GM12878 (cell line): ENCODE measurements around the gene DCAF17. TPM values are rescaled to one million over a fixed set of nuclear protein-coding genes. Genes with fewer than 3 reads are reported as not detected.

ENCODE experiments used
- ATF2 ChIP-seq: IDR thresholded peaks from 2 replicates; pipeline ENCODE4 v1.6.1; 2012; ENCODE audit warnings: low read length, inconsistent platforms
- CREB1 ChIP-seq: IDR thresholded peaks from 2 replicates; pipeline ENCODE4 v1.6.1; 2012; ENCODE audit warnings: low read depth, mild to moderate bottlenecking, inconsistent platforms
- E4F1 ChIP-seq: fragments of 450-650 bp; IDR thresholded peaks from 2 replicates; pipeline ENCODE4 v1.6.1; 2018; ENCODE audit warnings: borderline replicate concordance, mild to moderate bottlenecking; ENCODE audit not compliant: partially characterized antibody
- EP300 ChIP-seq, 2 experiments: fragments of 150-350 bp in 1 of 2; IDR thresholded peaks; 2 replicates each; pipeline ENCODE4 v1.6.1; 2011 to 2012; ENCODE audit warnings: low read depth in 2 of 2, low read length in 2 of 2, borderline replicate concordance in 1 of 2, improper control_type of control experiment in 1 of 2, inconsistent platforms in 1 of 2; ENCODE audit not compliant: control insufficient read depth in 1 of 2
- IKZF2 ChIP-seq, 2 experiments: fragments of 450-650 bp; IDR thresholded peaks; 2 replicates each; pipeline ENCODE4 v1.6.1; 2017; ENCODE audit warnings: mild to moderate bottlenecking in 2 of 2, moderate library complexity in 2 of 2
- IRF4 ChIP-seq: IDR thresholded peaks from 2 replicates; pipeline ENCODE4 v1.6.1; 2011; ENCODE audit warnings: low read depth, low read length
- KLF5 ChIP-seq: fragments of 450-650 bp; IDR thresholded peaks from 2 replicates; pipeline ENCODE4 v1.6.1; 2014; ENCODE audit warnings: mild to moderate bottlenecking; ENCODE audit not compliant: partially characterized antibody
- MEF2B ChIP-seq: fragments of 450-650 bp; IDR thresholded peaks from 2 replicates; pipeline ENCODE4 v1.6.1; 2018; ENCODE audit warnings: mild to moderate bottlenecking, moderate library complexity; ENCODE audit not compliant: partially characterized antibody, poor library complexity, severe bottlenecking
- MLLT1 ChIP-seq: fragments of 450-650 bp; IDR thresholded peaks from 2 replicates; pipeline ENCODE4 v1.6.1; 2016; ENCODE audit warnings: mild to moderate bottlenecking
- POLR2A ChIP-seq: IDR thresholded peaks from 2 replicates; pipeline ENCODE4 v1.6.1; 2011; ENCODE audit warnings: low read depth, mild to moderate bottlenecking, low read length
- POU2F2 ChIP-seq: IDR thresholded peaks from 3 replicates; pipeline ENCODE4 v1.6.1; 2011; ENCODE audit warnings: low read depth, mild to moderate bottlenecking, low read length, borderline replicate concordance
- TCF12 ChIP-seq: IDR thresholded peaks from 2 replicates; pipeline ENCODE4 v1.6.1; 2011; ENCODE audit warnings: low read depth, mild to moderate bottlenecking, low read length
- TCF3 ChIP-seq: IDR thresholded peaks from 2 replicates; pipeline ENCODE4 v1.6.1; 2012; ENCODE audit warnings: low read depth, mild to moderate bottlenecking, low read length, borderline replicate concordance; ENCODE audit not compliant: insufficient read depth
- ZNF24 ChIP-seq: fragments of 450-650 bp; IDR thresholded peaks from 2 replicates; pipeline ENCODE4 v1.6.1; 2017; ENCODE audit warnings: antibody characterized with exemption, mild to moderate bottlenecking
- polyA plus RNA-seq, 11 experiments: library from polyadenylated mRNA; depleted of rRNA in 4 of 11; unstranded in 6 of 11; stranded (reverse) in 5 of 11; fragments of >200 nt; fragmentation: Nextera tagmentation in 4 of 11; fragmentation: Illumina TruSeq in 1 of 11; extraction: Ambion mirVana in 4 of 11; extraction: Trizol in 1 of 11; gene quantifications; 1 replicate in 1 of 11; 2 replicates in 10 of 11; pipeline versions ENCODE4 v1.2.1 to v1.2.3, GENCODE V29; 2011 to 2016; ENCODE audit warnings: inconsistent platforms in 2 of 11, missing spikeins in 2 of 11, low read depth in 1 of 11
- total RNA-seq, 4 experiments: library from RNA; depleted of rRNA in 3 of 4; stranded (reverse); fragments of >200 nt in 3 of 4; fragmentation: Illumina TruSeq in 1 of 4; extraction: Trizol in 1 of 4; gene quantifications; 2 replicates each; pipeline versions ENCODE4 v1.2.1 to v1.2.3, GENCODE V29; 2013 to 2021

The DCAF17 gene
- total and polyA plus RNA-seq, 10 of the 15 experiments (the other 5 are each of a cell fraction or from before 2014, with no cell fraction given) = 5.2 to 32.9 (median 23.4) TPM

- TF ChIP-seq KLF5 (no peak), ATF2 (no peak; the same call in 1 of the 2 replicates), IKZF2 (IDR thresholded peaks at IDR 0.05) (peak; percentile 35 to 50; a peak in 2 of 4 replicates), E4F1 (no peak), EP300 (IDR thresholded peaks at IDR 0.05; ENCODE audit: borderline replicate concordance in 1 of 2, control insufficient read depth in 1 of 2, low read depth in 2 of 2, low read length in 2 of 2) (peak; percentile 58 to 64; a peak in 2 of 4 replicates), TCF12 (no peak), MLLT1 (no peak), TCF3 (no peak), IRF4 (peak; percentile 58; the same call in 1 of the 2 replicates), POU2F2 (no peak), ZNF24 (no peak), MEF2B (peak; percentile 69), POLR2A (no peak), CREB1 (peak; percentile 61; the same call in 1 of the 2 replicates)
- TF ChIP-seq, all 136 proteins: peak for 29
Measured at GRCh38 chr2:171390941-171391516, 43.0 kb upstream of the DCAF17 start (continued).
